Gastroesophageal sphincter (tissue), 4 donors: Measurements from ENCODE around the gene TMSB4X. TPM values are rescaled to one million over a fixed set of nuclear protein-coding genes. Genes with fewer than 3 reads are reported as not detected.

Experiments
- ATAC-seq: fragments of 150-250 bp; one replicate; pipeline ENCODE4 v1.9.1; 2016; ENCODE audit warnings: mild to moderate bottlenecking, moderate library complexity
- H3K27ac ChIP-seq, 4 donors: fragments of 200-600 bp; sonication (generic) in 3 of 4; 1 replicate in 3 of 4; 2 replicates in 1 of 4; pipeline ENCODE4 v1.5.1; 2016 to 2019
- H3K27me3 ChIP-seq: fragments of 200-600 bp; sonication (generic); one replicate; pipeline ENCODE4 v1.5.1; 2019
- H3K36me3 ChIP-seq, 2 donors: fragments of 200-600 bp; sonication (generic); one replicate each; pipeline ENCODE4 v1.5.1; 2019; ENCODE audit warnings: control low read depth in 1 of 2
- H3K4me1 ChIP-seq, 3 donors: fragments of 200-600 bp; sonication (generic); 1 replicate in 2 of 3; 2 replicates in 1 of 3; pipeline ENCODE4 v1.5.1; 2016 to 2019; ENCODE audit warnings: control low read depth in 2 of 3
- H3K4me3 ChIP-seq, 2 donors: fragments of 200-600 bp; sonication (generic); one replicate each; pipeline ENCODE4 v1.5.1; 2019; ENCODE audit warnings: mild to moderate bottlenecking in 1 of 2, moderate library complexity in 1 of 2
- H3K9me3 ChIP-seq, 3 donors: fragments of 200-600 bp; sonication (generic); one replicate each; pipeline ENCODE4 v1.5.1; 2017 to 2019; ENCODE audit warnings: control low read depth in 2 of 3
- CTCF ChIP-seq, 4 experiments: fragments of 200-600 bp in 2 of 4; fragments of 450-650 bp in 2 of 4; sonication (generic) in 1 of 4; IDR thresholded peaks; one replicate each; pipeline ENCODE4 v1.5.1; 2017 to 2019; ENCODE audit warnings: antibody characterized with exemption in 4 of 4, mild to moderate bottlenecking in 2 of 4, moderate library complexity in 2 of 4
- EP300 ChIP-seq: sonication (generic); formaldehyde crosslinking; IDR thresholded peaks from one replicate; pipeline ENCODE4 v1.6.1; 2017; ENCODE audit warnings: antibody characterized with exemption, mild to moderate bottlenecking
- POLR2A ChIP-seq, 2 donors: fragments of 450-650 bp; IDR thresholded peaks; one replicate each; pipeline ENCODE4 v1.6.1; 2017; ENCODE audit warnings: antibody characterized with exemption in 2 of 2, mild to moderate bottlenecking in 2 of 2, moderate library complexity in 1 of 2
- POLR2AphosphoS5 ChIP-seq: sonication (generic); formaldehyde crosslinking; IDR thresholded peaks from one replicate; pipeline ENCODE4 v1.6.1; 2017; ENCODE audit warnings: antibody characterized with exemption
- WGBS, 2 donors: methylation state at CpG; one replicate each; pipeline ENCODE4 v1.1.5; 2018; ENCODE audit warnings: low coverage in 1 of 2; 5-methylcytosine and 5-hydroxymethylcytosine counted together
- total RNA-seq, 4 donors: library from RNA; depleted of rRNA; stranded (reverse); fragments of >200 nt; gene quantifications; one replicate each; pipeline ENCODE4 v1.1.0, GENCODE V29; 2016

The TMSB4X gene
- total RNA-seq, 4 donors from 2014 or later, result 2,260 to 4,561 (median 3,693) TPM

- WGBS, 2 donors, result 23 to 62% methylated on average over 10 to 12 of the region's 19 CpGs
- Histone ChIP-seq H3K4me3 (peak overlapping the region; percentile 69 to 100), H3K27ac (peak overlapping the region; percentile 93 to 100 (median 94)), H3K36me3 (no peaks in the 10 kb centered on the region), H3K4me1 (peaks cover 0 to 38% (median 0%) of the 10 kb centered on the region in 3 donors), H3K9me3 (no peaks in the 10 kb centered on the region), H3K27me3 (no peaks in the 10 kb centered on the region)
- ATAC-seq, result no peak
- no peak for TF ChIP-seq CTCF (IDR thresholded peaks at IDR 0.05)
- no peak for TF ChIP-seq POLR2AphosphoS5
- TF ChIP-seq POLR2A (IDR thresholded peaks at IDR 0.05), result no peak
- no peak for TF ChIP-seq EP300
Measured at GRCh38 chrX:12973561-12974304, 1.2 kb upstream of the TMSB4X start.

- Histone ChIP-seq H3K4me1 (peaks cover 0 to 44% (median 0%) of the 10 kb centered on the region in 3 donors), H3K4me3 (peak overlapping the region; percentile 69 to 100), H3K36me3 (no peaks in the 10 kb centered on the region), H3K27ac (peak overlapping the region; percentile 93 to 100 (median 94)), H3K9me3 (no peaks in the 10 kb centered on the region), H3K27me3 (no peaks in the 10 kb centered on the region)
- TF ChIP-seq EP300, result no peak
- TF ChIP-seq POLR2AphosphoS5, result no peak
- TF ChIP-seq POLR2A (IDR thresholded peaks at IDR 0.05), result no peak
- no peak for TF ChIP-seq CTCF (IDR thresholded peaks at IDR 0.05)
- peak; percentile 74 for ATAC-seq
- 0 to 40% methylated on average over 1 to 4 of the region's 13 CpGs for WGBS, 2 donors
Measured at GRCh38 chrX:12974305-12974795, 560 bp upstream of the TMSB4X start.

GRCh38 chrX:12975670-12975965, 708 bp downstream of the TMSB4X start:
- H3K9me3 ChIP-seq, result no peaks in the 10 kb centered on the region
- no peak for ATAC-seq
- H3K4me1 ChIP-seq, result peaks cover 0 to 38% (median 0%) of the 10 kb centered on the region in 3 donors
- peak overlapping the region; percentile 69 to 100 for H3K4me3 ChIP-seq
- no peaks in the 10 kb centered on the region for H3K27me3 ChIP-seq
- no peaks in the 10 kb centered on the region for H3K36me3 ChIP-seq
- WGBS, 2 donors, result 18% methylated on average over 9 of the region's 26 CpGs; no CpG with 5 or more reads in 1 of the 2 donors
- H3K27ac ChIP-seq, result peak overlapping the region; percentile 93 to 100 (median 94)
- no peak for TF ChIP-seq CTCF (IDR thresholded peaks at IDR 0.05)
- TF ChIP-seq EP300, result no peak
- TF ChIP-seq POLR2AphosphoS5, result no peak
- TF ChIP-seq POLR2A (IDR thresholded peaks at IDR 0.05), result no peak

- H3K27me3 ChIP-seq, result no peaks in the 10 kb centered on the region
- no peaks in the 10 kb centered on the region for H3K36me3 ChIP-seq
- no peaks in the 10 kb centered on the region for H3K9me3 ChIP-seq
- TF ChIP-seq EP300, result no peak
- no peak for TF ChIP-seq POLR2AphosphoS5
- TF ChIP-seq CTCF (IDR thresholded peaks at IDR 0.05), result no peak
- TF ChIP-seq POLR2A (IDR thresholded peaks at IDR 0.05), result no peak
- ATAC-seq, result no peak
- peak overlapping the region; percentile 69 to 100 for H3K4me3 ChIP-seq
- H3K27ac ChIP-seq, result peak overlapping the region; percentile 93 to 100 (median 94)
- H3K4me1 ChIP-seq, result peaks cover 0 to 35% (median 0%) of the 10 kb centered on the region in 3 donors
- WGBS, 2 donors, result 0 to 10% methylated on average over 2 to 10 of the region's 34 CpGs
Measured at GRCh38 chrX:12975991-12976558, 1.2 kb downstream of the TMSB4X start.
